ENCODE results near the gene PPM1J. TPM values are rescaled to one million over a fixed set of nuclear protein-coding genes. Genes with fewer than 3 reads are reported as not detected.

Gene PPM1J
- total RNA-seq, 1 donor from 2014 or later, result 0.69 TPM

DNA sequence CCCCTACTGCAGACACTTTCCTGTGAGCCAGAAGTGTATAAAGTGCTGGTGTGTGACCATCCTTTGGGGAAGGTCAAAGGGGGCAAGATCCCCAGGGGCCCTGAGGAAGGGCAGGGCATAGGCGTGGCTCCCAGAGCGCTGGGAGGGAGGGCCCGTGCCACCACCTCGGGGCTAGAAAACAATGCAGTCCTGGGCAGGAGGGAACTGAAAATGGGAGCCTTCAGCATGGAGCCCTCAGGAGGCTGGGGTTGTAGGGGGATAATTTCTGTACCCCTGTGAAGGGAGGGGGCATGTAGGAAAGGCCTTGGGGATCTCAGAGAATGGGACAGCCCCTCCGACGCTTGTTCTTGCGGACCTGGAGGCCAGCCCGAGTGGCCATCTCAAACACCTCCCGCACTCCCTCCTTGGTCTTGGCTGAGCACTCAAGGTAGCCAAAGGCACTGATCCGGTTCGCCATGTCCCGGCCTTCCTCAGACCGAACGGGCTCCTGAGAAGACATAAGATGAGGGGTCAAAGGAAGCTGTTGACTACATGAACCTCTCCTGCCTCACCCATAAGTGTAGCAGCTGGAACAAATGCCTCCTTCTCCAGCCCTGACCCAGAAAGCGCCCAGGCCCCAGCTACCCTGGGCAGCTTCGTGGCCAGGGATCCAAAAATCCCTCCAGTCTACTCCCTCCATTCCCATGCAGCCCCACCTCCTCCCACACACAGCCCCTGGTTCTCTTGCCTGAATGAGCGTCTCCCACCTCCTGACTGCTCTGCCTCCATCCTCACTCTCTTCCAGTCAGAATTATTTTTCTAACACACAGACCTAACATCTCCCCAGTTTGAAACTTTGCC, 13.7 kb downstream of the PPM1J start:
- Mint-ChIP-seq H3K36me3 (ENCODE audit: unreplicated experiment) (peaks cover 7% of the 10 kb centered on the region), H3K9me3 (ENCODE audit: unreplicated experiment) (peaks cover 7% of the 10 kb centered on the region), H3K4me3 (ENCODE audit: unreplicated experiment) (peak overlapping the region; percentile 22), H3K27me3 (ENCODE audit: unreplicated experiment) (peaks cover 10% of the 10 kb centered on the region), H3K27ac (ENCODE audit: unreplicated experiment) (peak overlapping the region; percentile 89), H3K4me1 (ENCODE audit: low read depth, unreplicated experiment) (peaks cover 29% of the 10 kb centered on the region)
- no peak for TF ChIP-seq CTCF (IDR thresholded peaks at IDR 0.05; ENCODE audit: partially characterized antibody, unreplicated experiment)
- DNase-seq, result peak; percentile 2

GRCh38 chr1:112700290-112701226, 14.6 kb downstream of the PPM1J start:
- TF ChIP-seq CTCF (IDR thresholded peaks at IDR 0.05; ENCODE audit: partially characterized antibody, unreplicated experiment), result no peak
- H3K27ac Mint-ChIP-seq (ENCODE audit: unreplicated experiment), result peak overlapping the region; percentile 89
- H3K36me3 Mint-ChIP-seq (ENCODE audit: unreplicated experiment), result peaks cover 7% of the 10 kb centered on the region
- peak; percentile 93 for DNase-seq
- H3K4me1 Mint-ChIP-seq (ENCODE audit: low read depth, unreplicated experiment), result peaks cover 26% of the 10 kb centered on the region
- peaks cover 3% of the 10 kb centered on the region for H3K9me3 Mint-ChIP-seq (ENCODE audit: unreplicated experiment)
- peak overlapping the region; percentile 71 for H3K4me3 Mint-ChIP-seq (ENCODE audit: unreplicated experiment)
- H3K27me3 Mint-ChIP-seq (ENCODE audit: unreplicated experiment), result peaks cover 10% of the 10 kb centered on the region

DNA sequence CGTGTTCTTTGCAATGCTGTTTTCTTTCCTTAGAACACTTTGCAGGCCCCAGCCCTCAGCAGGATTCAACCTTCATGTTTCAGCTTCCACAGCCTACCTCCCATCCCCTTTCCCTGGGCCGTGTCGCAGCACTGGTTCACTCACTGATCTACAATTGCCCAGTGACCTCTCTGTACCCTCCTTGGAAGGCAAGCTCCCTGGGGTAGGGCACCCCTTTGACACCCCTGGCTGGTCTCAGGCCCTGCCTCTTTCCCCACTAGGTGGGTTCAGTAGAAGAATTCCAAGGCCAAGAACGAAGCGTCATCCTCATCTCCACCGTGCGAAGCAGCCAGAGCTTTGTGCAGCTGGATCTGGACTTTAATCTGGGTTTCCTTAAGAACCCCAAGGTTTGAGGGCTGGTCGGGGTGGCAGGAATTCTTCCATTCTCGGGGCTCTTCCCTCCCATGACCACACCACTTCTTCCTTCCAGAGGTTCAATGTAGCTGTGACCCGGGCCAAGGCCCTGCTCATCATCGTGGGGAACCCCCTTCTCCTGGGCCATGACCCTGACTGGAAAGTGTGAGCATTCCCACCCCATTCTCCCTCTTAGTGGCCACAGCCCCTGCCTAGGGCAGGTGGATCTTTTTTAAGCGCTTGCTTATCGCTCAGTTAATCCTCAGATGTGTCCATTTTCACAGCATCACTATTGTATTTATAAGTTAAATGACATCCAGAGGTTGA, 15.5 kb downstream of the PPM1J start:
- no peak for DNase-seq
- peaks cover 1% of the 10 kb centered on the region for H3K9me3 Mint-ChIP-seq (ENCODE audit: unreplicated experiment)
- no peak for TF ChIP-seq CTCF (IDR thresholded peaks at IDR 0.05; ENCODE audit: partially characterized antibody, unreplicated experiment)
- no peak overlapping the region for H3K4me3 Mint-ChIP-seq (ENCODE audit: unreplicated experiment)
- peaks cover 5% of the 10 kb centered on the region for H3K27me3 Mint-ChIP-seq (ENCODE audit: unreplicated experiment)
- H3K36me3 Mint-ChIP-seq (ENCODE audit: unreplicated experiment), result peaks cover 7% of the 10 kb centered on the region
- H3K27ac Mint-ChIP-seq (ENCODE audit: unreplicated experiment), result no peak overlapping the region
- H3K4me1 Mint-ChIP-seq (ENCODE audit: low read depth, unreplicated experiment), result peaks cover 18% of the 10 kb centered on the region

- H3K4me1 Mint-ChIP-seq (ENCODE audit: low read depth, unreplicated experiment), result peaks cover 18% of the 10 kb centered on the region
- no peak for DNase-seq
- peaks cover 1% of the 10 kb centered on the region for H3K9me3 Mint-ChIP-seq (ENCODE audit: unreplicated experiment)
- peaks cover 5% of the 10 kb centered on the region for H3K27me3 Mint-ChIP-seq (ENCODE audit: unreplicated experiment)
- H3K36me3 Mint-ChIP-seq (ENCODE audit: unreplicated experiment), result peaks cover 7% of the 10 kb centered on the region
- TF ChIP-seq CTCF (IDR thresholded peaks at IDR 0.05; ENCODE audit: partially characterized antibody, unreplicated experiment), result no peak
- no peak overlapping the region for H3K4me3 Mint-ChIP-seq (ENCODE audit: unreplicated experiment)
- no peak overlapping the region for H3K27ac Mint-ChIP-seq (ENCODE audit: unreplicated experiment)
Observed at GRCh38 chr1:112698366-112699310, 16.5 kb downstream of the PPM1J start.
